Mucosa of descending colon (tissue), 3 donors: ENCODE measurements around the gene ADGRG6. TPM values are rescaled to one million over a fixed set of nuclear protein-coding genes. Genes with fewer than 3 reads are reported as not detected.

Experiments used
- ATAC-seq: fragments of 200-7000 bp; cut with Tn5 transposase; one replicate; pipeline ENCODE4 v1.9.1; 2020; ENCODE audit warnings: mild to moderate bottlenecking, moderate library complexity
- DNase-seq, 3 donors: peaks; one replicate each; pipeline ENCODE4 v3.0.0-alpha.2; 2020
- H3K36me3 ChIP-seq: fragments of 200-600 bp; one replicate; pipeline ENCODE4 v1.8.0; 2021; ENCODE audit warnings: low read depth, mild to moderate bottlenecking
- H3K4me1 ChIP-seq: fragments of 200-600 bp; one replicate; pipeline ENCODE4 v1.8.0; 2021; ENCODE audit warnings: low read depth, mild to moderate bottlenecking
- H3K4me3 ChIP-seq: fragments of 200-600 bp; one replicate; pipeline ENCODE4 v1.8.0; 2021; ENCODE audit warnings: mild to moderate bottlenecking
- H3K9me3 ChIP-seq: fragments of 200-600 bp; one replicate; pipeline ENCODE4 v1.8.0; 2021; ENCODE audit warnings: mild to moderate bottlenecking
- CTCF ChIP-seq: fragments of 200-600 bp; IDR thresholded peaks from one replicate; pipeline ENCODE4 v1.8.0; 2022; ENCODE audit warnings: antibody characterized with exemption, mild to moderate bottlenecking
- intact Hi-C, 2 donors: fragments of 100-400 bp; cut with DNase I in 1 of 2; cut with micrococcal nuclease in 1 of 2; formaldehyde crosslinking; loops; one replicate each; pipeline versions ENCODE4 v1.11.0 to v1.11.1; 2022; cut with DNase I, micrococcal nuclease
- total RNA-seq, 3 donors: library from RNA; stranded (reverse); fragmentation: NEBNext Ultra II Directional in 2 of 3; extraction: Animal tissue kit (Norgen Biotek cat#: 25700) in 2 of 3; gene quantifications; one replicate each; pipeline versions ENCODE4 v1.2.1 to v1.2.4, GENCODE V29; 2021 to 2023
- donor health status: DM: no; HTN: no; CAD: no; lungs with moderate emphysema.
- donor health status: DM: no; HTN: no; CAD: no.
- donor health status: DM: no; HTN: yes; CAD: no.

Gene ADGRG6
- total RNA-seq, 3 donors from 2014 or later: 14.1 to 17.6 (median 17.1) TPM

GRCh38 chr6:142260748-142261147, 41.1 kb upstream of the ADGRG6 start:
- intact Hi-C loops: no loop called here
- ATAC-seq (no peak), DNase-seq (no peak)
- no peaks in the 10 kb centered on the region for H3K9me3 ChIP-seq
- no peak overlapping the region for H3K4me3 ChIP-seq
- TF ChIP-seq CTCF: no peak
- no peaks in the 10 kb centered on the region for H3K36me3 ChIP-seq
- H3K4me1 ChIP-seq: no peaks in the 10 kb centered on the region

- DNase-seq (no peak), ATAC-seq (no peak)
- intact Hi-C loops: no loop called here
- Histone ChIP-seq H3K4me1 (no peaks in the 10 kb centered on the region), H3K9me3 (no peaks in the 10 kb centered on the region), H3K36me3 (no peaks in the 10 kb centered on the region), H3K4me3 (no peak overlapping the region)
- no peak for TF ChIP-seq CTCF
Measured at GRCh38 chr6:142262231-142262630, 39.6 kb upstream of the ADGRG6 start.

DNA sequence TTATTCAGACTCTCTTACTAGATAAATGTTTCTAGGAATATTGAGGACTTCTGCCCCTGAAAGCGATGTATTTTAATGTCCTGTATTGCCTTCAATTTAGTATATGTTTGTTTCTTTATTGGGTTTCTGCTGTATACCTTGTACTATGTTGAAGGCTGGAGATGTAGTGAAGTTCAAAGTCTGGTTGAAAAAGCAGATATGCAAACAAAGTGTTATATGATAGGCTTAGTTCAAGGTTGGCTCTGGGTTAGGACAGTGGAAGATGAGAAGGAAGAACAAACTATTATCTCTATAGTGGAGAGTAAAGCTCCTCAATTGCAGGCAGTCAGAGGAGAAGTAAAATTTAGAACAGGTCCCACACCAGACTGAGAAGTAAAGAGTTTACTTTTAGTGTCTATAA, 36.3 kb upstream of the ADGRG6 start:
- ATAC-seq: no peak

GRCh38 chr6:142266060-142266459, 35.7 kb upstream of the ADGRG6 start:
- Histone ChIP-seq H3K9me3 (no peaks in the 10 kb centered on the region), H3K4me3 (no peak overlapping the region), H3K4me1 (no peaks in the 10 kb centered on the region), H3K36me3 (no peaks in the 10 kb centered on the region)
- intact Hi-C loops: no loop called here
- DNase-seq: no peak
- no peak for TF ChIP-seq CTCF
- ATAC-seq: no peak

More for the DNA sequence above, 36.3 kb upstream of the ADGRG6 start:
- no peak for DNase-seq
- Histone ChIP-seq H3K9me3 (no peaks in the 10 kb centered on the region), H3K36me3 (no peaks in the 10 kb centered on the region), H3K4me1 (no peaks in the 10 kb centered on the region), H3K4me3 (no peak overlapping the region)
- intact Hi-C loops: no loop called here
- TF ChIP-seq CTCF: no peak

DNA sequence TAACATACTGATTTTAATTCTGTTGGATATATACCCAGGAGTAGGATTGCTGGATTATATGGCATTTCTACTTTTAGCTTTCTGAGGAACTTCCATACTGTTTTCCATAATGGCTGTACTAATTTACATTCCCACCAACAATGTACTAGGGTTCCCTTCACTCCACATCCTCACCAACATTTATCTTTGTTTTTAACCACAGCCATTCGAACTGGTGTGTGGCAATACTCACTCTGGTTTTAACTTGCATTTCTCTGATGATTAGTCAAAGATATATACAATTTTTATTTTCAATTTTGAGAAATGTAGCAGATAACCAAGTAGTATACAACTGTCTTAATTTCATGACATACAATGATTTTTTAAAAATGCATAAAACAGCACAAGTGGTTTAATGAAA, 30.3 kb upstream of the ADGRG6 start:
- no peak for ATAC-seq
- no peak for DNase-seq
- intact Hi-C loops: no loop called here
- Histone ChIP-seq H3K4me1 (no peaks in the 10 kb centered on the region), H3K4me3 (no peak overlapping the region), H3K9me3 (no peaks in the 10 kb centered on the region), H3K36me3 (no peaks in the 10 kb centered on the region)
- no peak for TF ChIP-seq CTCF

DNA sequence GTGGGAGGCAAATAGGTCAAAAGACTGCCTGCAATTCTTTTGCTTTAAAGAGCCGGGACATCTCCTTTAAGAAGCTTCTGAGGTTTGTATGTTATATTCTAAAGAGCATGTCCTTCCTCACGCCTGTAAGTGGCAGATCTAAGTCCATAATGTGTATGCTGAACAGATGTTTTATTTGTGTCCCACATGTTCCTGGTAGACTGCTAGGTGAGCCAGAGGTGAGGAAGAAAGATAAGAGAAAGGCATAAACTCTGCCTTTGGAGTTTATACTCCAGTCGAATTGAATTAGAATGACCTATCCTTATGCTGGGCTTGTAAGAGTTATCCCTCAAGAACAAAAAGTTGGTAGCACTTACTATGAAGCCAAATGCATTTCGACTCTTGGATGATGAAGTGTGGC, 27.2 kb upstream of the ADGRG6 start:
- Histone ChIP-seq H3K4me3 (no peak overlapping the region), H3K4me1 (no peaks in the 10 kb centered on the region), H3K36me3 (no peaks in the 10 kb centered on the region), H3K9me3 (no peaks in the 10 kb centered on the region)
- ATAC-seq (no peak), DNase-seq (no peak)
- intact Hi-C loops: no loop called here
- TF ChIP-seq CTCF: no peak
